GM10266 (cell line): Measurements from ENCODE around the gene RAB15.

Experiments
- DNase-seq: peaks from one replicate; pipeline ENCODE4 v3.0.0; 2012; ENCODE audit errors: extremely low spot score
- CTCF ChIP-seq: IDR thresholded peaks from 2 replicates; pipeline ENCODE4 v1.5.1; 2012; ENCODE audit warnings: mild to moderate bottlenecking, low read depth; ENCODE audit not compliant: control insufficient read depth, insufficient read depth; ENCODE audit errors: missing control alignments

Gene RAB15

GRCh38 chr14:64992328-64992885, 20.3 kb upstream of the RAB15 start:
- no peak for DNase-seq
- TF ChIP-seq CTCF = no peak

- no peak for DNase-seq
- TF ChIP-seq CTCF = no peak
Measured at GRCh38 chr14:64990939-64991338, 18.8 kb upstream of the RAB15 start.

- TF ChIP-seq CTCF = no peak
- DNase-seq = no peak
Measured at GRCh38 chr14:64990296-64990695, 18.2 kb upstream of the RAB15 start.

- DNase-seq = no peak
- TF ChIP-seq CTCF = no peak
Measured at GRCh38 chr14:64987438-64987767, 15.3 kb upstream of the RAB15 start.

GRCh38 chr14:64986648-64987437, 14.7 kb upstream of the RAB15 start, which contains the start of gene FNTB:
TSS of gene FNTB (plus strand) at chr14:64986895. CDS start at chr14:64986954, 59 bp downstream.
- peak; percentile 90 for DNase-seq
- TF ChIP-seq CTCF = peak; percentile 97

GRCh38 chr14:64983439-64984310, 11.5 kb upstream of the RAB15 start:
- peak; percentile 59 for TF ChIP-seq CTCF
- no peak for DNase-seq
